GM12878 (cell line): ENCODE data around the gene ZNF454. TPM values are rescaled to one million over a fixed set of nuclear protein-coding genes. Genes with fewer than 3 reads are reported as not detected.

ENCODE experiments used
- ATAC-seq: fragments of 200-7000 bp; cut with Tn5 transposase; 3 replicates; pipeline ENCODE4 v1.9.1; 2020; ENCODE audit warnings: mild to moderate bottlenecking, moderate library complexity
- BruUV-seq: library from RNA; stranded (reverse); fragments of 400-500 nt; replicated peaks from 2 replicates; lab custom pipeline; 2021; lab: Mats Ljungman, UMichigan
- CTCF ChIA-PET: fragments of 300-600 bp; sonication (Branson Sonifier 250); formaldehyde crosslinking; extraction: SDS; loops from one replicate; lab custom pipeline; 2021; ENCODE audit warnings: inconsistent platforms; lab: Yijun Ruan, JAX
- POLR2A ChIA-PET: fragments of 350-600 bp; formaldehyde crosslinking; extraction: SDS; loops from one replicate; lab custom pipeline; 2021; ENCODE audit warnings: inconsistent platforms; lab: Charles Lee
- RAD21 ChIA-PET: fragments of 300-600 bp; sonication (Branson Sonifier 250); formaldehyde crosslinking; loops from one replicate; lab custom pipeline; 2023; ENCODE audit warnings: antibody characterized with exemption; ENCODE audit not compliant: unreplicated experiment; lab: Charles Lee
- SMC1A ChIA-PET: fragments of 300-600 bp; sonication (Branson Sonifier 250); formaldehyde crosslinking; loops from one replicate; lab custom pipeline; 2023; ENCODE audit not compliant: unreplicated experiment, uncharacterized antibody; lab: Charles Lee
- DNase-seq: peaks from one replicate; pipeline ENCODE4 v3.0.0-alpha.2; 2011; ENCODE audit warnings: low read depth, low spot score
- FAIRE-seq: peaks from 3 replicates; lab custom pipeline; 2011; peaks lifted over from hg19 to GRCh38; lab: Jason Lieb, UNC
- H2AFZ ChIP-seq: 2 replicates; pipeline ENCODE4 v1.6.0; 2011; ENCODE audit warnings: low read depth, low read length, control low read depth; ENCODE audit not compliant: control insufficient read depth
- H3K27ac ChIP-seq: 2 replicates; pipeline ENCODE4 v1.5.1; 2011; ENCODE audit warnings: control low read depth; ENCODE audit not compliant: control insufficient read depth, insufficient read depth
- H3K27me3 ChIP-seq, 2 experiments: replicated peaks in 1 of 2; 2 replicates each; pipeline versions ENCODE4 v1.6.0 to v1.6.1; 2011; ENCODE audit warnings: low read length in 1 of 2; ENCODE audit not compliant: control insufficient read depth in 2 of 2, insufficient read depth in 2 of 2
- H3K36me3 ChIP-seq, 2 experiments: 2 replicates each; pipeline ENCODE4 v1.5.1; 2011; ENCODE audit warnings: low read length in 1 of 2; ENCODE audit not compliant: control insufficient read depth in 2 of 2, insufficient read depth in 2 of 2
- H3K4me1 ChIP-seq: 2 replicates; pipeline ENCODE4 v1.6.1; 2011; ENCODE audit warnings: mild to moderate bottlenecking, low read length, moderate library complexity, mixed read lengths; ENCODE audit not compliant: control insufficient read depth, insufficient read depth
- H3K4me2 ChIP-seq: 2 replicates; pipeline ENCODE4 v1.6.0; 2011; ENCODE audit warnings: control low read depth; ENCODE audit not compliant: control insufficient read depth, insufficient read depth
- H3K4me3 ChIP-seq: fragments of 200-600 bp; sonication (generic); 2 replicates; pipeline ENCODE4 v1.5.1; 2016
- H3K79me2 ChIP-seq: 2 replicates; pipeline ENCODE4 v1.6.0; 2011; ENCODE audit warnings: low read length; ENCODE audit not compliant: control insufficient read depth, insufficient read depth
- H3K9ac ChIP-seq: 2 replicates; pipeline ENCODE4 v1.8.0; 2011; ENCODE audit warnings: low read length, control low read depth, mixed read lengths; ENCODE audit not compliant: control insufficient read depth, insufficient read depth
- H3K9me3 ChIP-seq: replicated peaks from 3 replicates; pipeline ENCODE4 v1.5.1; 2011; ENCODE audit warnings: mild to moderate bottlenecking, low read length; ENCODE audit not compliant: control insufficient read depth, insufficient read depth
- H4K20me1 ChIP-seq: 2 replicates; pipeline ENCODE4 v1.6.0; 2011; ENCODE audit not compliant: control insufficient read depth, insufficient read depth
- SUPT20H ChIP-seq: IDR thresholded peaks from 2 replicates; pipeline ENCODE4 v1.6.1; 2011; ENCODE audit warnings: low read depth, mild to moderate bottlenecking, low read length, moderate library complexity, borderline replicate concordance; ENCODE audit not compliant: control insufficient read depth
- ZNF24 ChIP-seq: fragments of 450-650 bp; IDR thresholded peaks from 2 replicates; pipeline ENCODE4 v1.6.1; 2017; ENCODE audit warnings: antibody characterized with exemption, mild to moderate bottlenecking
- WGBS: methylation state at CpG from one replicate; pipeline ENCODE4 v1.1.6; 2016; ENCODE audit warnings: low lambda C conversion rate; ENCODE audit not compliant: insufficient replicate concordance, insufficient coverage; ENCODE audit errors: missing lambda C conversion rate; 5-methylcytosine and 5-hydroxymethylcytosine counted together
- in situ Hi-C: fragments of 300-500 bp; cut with MboI; formaldehyde crosslinking; loops from 9 replicates; pipeline ENCODE4 v1.14.3; 2018; ENCODE audit warnings: mixed read lengths
- intact Hi-C: fragments of 100-400 bp; cut with micrococcal nuclease; formaldehyde crosslinking; loops from one replicate; pipeline ENCODE4 v1.14.2; 2022; ENCODE audit not compliant: unreplicated experiment
- polyA plus RNA-seq, 11 experiments: library from polyadenylated mRNA; depleted of rRNA in 4 of 11; unstranded in 6 of 11; stranded (reverse) in 5 of 11; fragments of >200 nt; fragmentation: Nextera tagmentation in 4 of 11; fragmentation: Illumina TruSeq in 1 of 11; extraction: Ambion mirVana in 4 of 11; extraction: Trizol in 1 of 11; gene quantifications; 1 replicate in 1 of 11; 2 replicates in 10 of 11; pipeline versions ENCODE4 v1.2.1 to v1.2.3, GENCODE V29; 2011 to 2016; ENCODE audit warnings: inconsistent platforms in 2 of 11, missing spikeins in 2 of 11, low read depth in 1 of 11
- total RNA-seq, 4 experiments: library from RNA; depleted of rRNA in 3 of 4; stranded (reverse); fragments of >200 nt in 3 of 4; fragmentation: Illumina TruSeq in 1 of 4; extraction: Trizol in 1 of 4; gene quantifications; 2 replicates each; pipeline versions ENCODE4 v1.2.1 to v1.2.3, GENCODE V29; 2013 to 2021
- TF ChIP-seq, protein P1 (sequence below): fragments of 450-650 bp; IDR thresholded peaks from 2 replicates; pipeline ENCODE4 v1.6.1; 2017; ENCODE audit warnings: low read depth, mild to moderate bottlenecking, moderate library complexity
- TF ChIP-seq, protein P2 (sequence below): fragments of 450-650 bp; IDR thresholded peaks from 2 replicates; pipeline ENCODE4 v1.6.1; 2017; ENCODE audit warnings: mild to moderate bottlenecking

Gene ZNF454
- total and polyA plus RNA-seq, 10 of the 15 experiments (the other 5 are each of a cell fraction or from before 2014, with no cell fraction given): not detected

DNA sequence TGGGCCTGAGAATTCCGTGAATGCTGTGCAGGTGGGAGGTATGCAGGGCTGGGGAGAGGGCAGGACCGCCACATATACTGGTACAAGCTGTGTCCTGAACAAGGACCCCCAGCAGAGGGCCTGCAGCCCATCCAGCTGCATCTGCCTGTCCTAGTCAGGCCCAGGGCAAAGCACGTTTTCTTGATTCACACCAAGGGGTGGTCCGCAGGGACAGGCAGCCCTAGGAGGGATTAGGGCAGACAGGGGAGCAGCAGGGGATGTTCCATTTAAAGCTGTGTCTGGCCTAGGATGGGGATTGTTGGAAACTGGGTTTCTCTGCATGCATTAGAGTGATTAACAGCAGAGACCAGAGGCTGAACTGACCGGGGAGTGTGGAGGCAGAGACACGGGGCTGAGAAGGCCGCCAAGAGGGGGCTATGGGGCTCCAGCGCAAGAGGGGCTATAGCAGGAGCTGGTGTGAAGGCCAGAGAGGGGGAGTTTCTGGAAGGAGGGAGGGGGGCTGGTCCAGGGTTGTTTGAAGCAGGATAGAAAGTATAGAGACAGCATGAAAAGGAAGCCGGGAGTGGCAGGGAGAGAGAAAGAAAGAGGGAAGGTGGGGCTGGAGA lies 51.4 kb downstream of the ZNF454 start:
- Histone ChIP-seq H2AFZ (no peak overlapping the region), H3K27me3 (no peaks in the 10 kb centered on the region), H3K36me3 (no peaks in the 10 kb centered on the region), H3K9me3 (no peaks in the 10 kb centered on the region; the same call in 2 of the 3 replicates), H3K9ac (no peak overlapping the region), H3K27ac (no peak overlapping the region), H3K4me1 (no peaks in the 10 kb centered on the region), H4K20me1 (no peaks in the 10 kb centered on the region), H3K4me3 (no peak overlapping the region), H3K4me2 (no peak overlapping the region), H3K79me2 (no peaks in the 10 kb centered on the region)
- ChIA-PET RAD21 (no interaction called here), SMC1A (no interaction called here), POLR2A (no interaction called here), CTCF (no interaction called here)
- in situ Hi-C loops (no loop called here), intact Hi-C loops (no loop called here)
- DNase-seq: no peak
- no peak for FAIRE-seq
- no TSS peak for BruUV-seq
- TF ChIP-seq, protein P1, sequence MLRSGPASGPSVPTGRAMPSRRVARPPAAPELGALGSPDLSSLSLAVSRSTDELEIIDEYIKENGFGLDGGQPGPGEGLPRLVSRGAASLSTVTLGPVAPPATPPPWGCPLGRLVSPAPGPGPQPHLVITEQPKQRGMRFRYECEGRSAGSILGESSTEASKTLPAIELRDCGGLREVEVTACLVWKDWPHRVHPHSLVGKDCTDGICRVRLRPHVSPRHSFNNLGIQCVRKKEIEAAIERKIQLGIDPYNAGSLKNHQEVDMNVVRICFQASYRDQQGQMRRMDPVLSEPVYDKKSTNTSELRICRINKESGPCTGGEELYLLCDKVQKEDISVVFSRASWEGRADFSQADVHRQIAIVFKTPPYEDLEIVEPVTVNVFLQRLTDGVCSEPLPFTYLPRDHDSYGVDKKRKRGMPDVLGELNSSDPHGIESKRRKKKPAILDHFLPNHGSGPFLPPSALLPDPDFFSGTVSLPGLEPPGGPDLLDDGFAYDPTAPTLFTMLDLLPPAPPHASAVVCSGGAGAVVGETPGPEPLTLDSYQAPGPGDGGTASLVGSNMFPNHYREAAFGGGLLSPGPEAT: no peak
- TF ChIP-seq, protein P2, sequence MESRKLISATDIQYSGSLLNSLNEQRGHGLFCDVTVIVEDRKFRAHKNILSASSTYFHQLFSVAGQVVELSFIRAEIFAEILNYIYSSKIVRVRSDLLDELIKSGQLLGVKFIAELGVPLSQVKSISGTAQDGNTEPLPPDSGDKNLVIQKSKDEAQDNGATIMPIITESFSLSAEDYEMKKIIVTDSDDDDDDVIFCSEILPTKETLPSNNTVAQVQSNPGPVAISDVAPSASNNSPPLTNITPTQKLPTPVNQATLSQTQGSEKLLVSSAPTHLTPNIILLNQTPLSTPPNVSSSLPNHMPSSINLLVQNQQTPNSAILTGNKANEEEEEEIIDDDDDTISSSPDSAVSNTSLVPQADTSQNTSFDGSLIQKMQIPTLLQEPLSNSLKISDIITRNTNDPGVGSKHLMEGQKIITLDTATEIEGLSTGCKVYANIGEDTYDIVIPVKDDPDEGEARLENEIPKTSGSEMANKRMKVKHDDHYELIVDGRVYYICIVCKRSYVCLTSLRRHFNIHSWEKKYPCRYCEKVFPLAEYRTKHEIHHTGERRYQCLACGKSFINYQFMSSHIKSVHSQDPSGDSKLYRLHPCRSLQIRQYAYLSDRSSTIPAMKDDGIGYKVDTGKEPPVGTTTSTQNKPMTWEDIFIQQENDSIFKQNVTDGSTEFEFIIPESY: no peak
- no peak for TF ChIP-seq ZNF24
- TF ChIP-seq SUPT20H: no peak
- ATAC-seq: no peak
- 19% methylated on average over 9 of the region's 9 CpGs for WGBS
